NCI-H524 treated with DMSO at 0.1 percent for 48 hours (cell line): ENCODE results near the gene SRSF4.
"Not testable (repeated sequence)": the region's sequence is repeated elsewhere in the genome, so short reads cannot be mapped to it uniquely, and the experiment has no call there.

Source experiments
- DNase-seq: peaks from one replicate; lab custom pipeline; 2025; lab: John Stamatoyannopoulos, UW

SRSF4 gene

DNA sequence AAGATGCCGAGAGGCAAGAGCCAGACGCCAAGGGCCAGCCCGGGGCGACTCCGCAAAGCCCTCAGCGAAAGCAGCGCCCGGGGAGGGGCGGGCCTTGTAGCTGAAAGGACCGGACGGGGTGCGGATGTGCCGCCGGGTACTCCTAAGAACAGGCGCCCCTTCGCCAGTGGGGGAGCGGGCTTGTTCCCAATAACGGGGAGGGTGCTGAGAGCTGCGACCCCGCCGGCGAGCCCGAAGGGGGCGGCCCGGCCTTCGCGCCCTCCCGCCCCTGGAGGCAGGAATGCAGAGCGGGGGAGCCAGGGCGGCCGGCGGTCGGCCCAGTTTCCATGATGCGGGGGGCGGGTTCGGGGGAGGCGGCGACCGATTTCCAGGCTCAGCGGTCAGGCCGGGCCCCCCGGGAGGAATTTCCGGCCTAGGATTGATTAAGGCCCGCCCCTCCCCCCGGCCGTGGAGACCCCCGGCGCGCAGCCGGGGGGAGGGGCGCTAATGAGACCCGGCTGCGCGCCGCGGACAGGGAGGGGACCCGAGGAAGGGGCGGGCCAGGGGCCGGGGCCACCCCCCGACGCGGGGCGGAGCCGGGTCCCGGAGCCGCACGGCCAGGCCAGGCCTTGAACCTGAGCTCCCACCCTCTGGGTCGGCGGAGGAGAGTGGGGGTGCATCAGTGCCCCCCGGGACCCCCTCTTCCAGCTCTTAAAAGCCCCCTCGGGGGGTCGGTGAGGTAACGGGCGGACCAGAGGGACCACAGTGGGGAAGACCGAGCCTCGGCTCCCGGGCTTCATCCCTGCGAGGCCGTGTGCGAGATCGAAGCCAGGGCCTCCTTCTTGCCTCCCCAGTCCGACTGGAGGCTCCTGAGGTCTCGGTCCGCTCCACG lies 57.1 kb downstream of the SRSF4 start:
- DNase-seq, result no peak

DNA sequence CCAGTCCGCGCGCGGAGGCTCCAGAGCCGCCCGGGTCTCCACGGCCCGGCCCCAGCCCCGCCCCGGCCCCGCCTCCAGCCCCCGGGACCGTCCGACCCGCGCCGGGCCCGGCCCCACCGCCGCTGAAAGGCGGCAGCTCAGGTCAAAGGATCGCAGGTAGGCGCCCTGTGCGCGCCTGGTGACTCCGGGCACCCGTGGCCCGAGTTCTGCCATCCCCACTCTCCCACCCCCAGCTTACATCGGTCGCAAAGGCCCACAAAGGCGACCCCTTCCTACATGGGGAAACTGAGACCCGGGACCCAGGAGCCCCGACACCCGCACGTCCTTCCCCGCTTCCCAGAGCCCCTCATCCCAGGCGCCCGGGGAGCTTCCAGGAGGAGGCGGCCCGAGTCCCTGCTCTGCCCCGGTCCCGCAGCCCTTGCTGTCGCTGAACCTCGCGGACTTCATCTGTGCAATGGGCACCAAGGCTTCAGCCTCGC lies 57.8 kb downstream of the SRSF4 start, which contains the start of gene TMEM200B:
TSS of gene TMEM200B (minus strand) at position 17 of the 479 bp plus-strand sequence. CDS start 2,075 bp downstream, outside the sequence.
- no peak for DNase-seq

DNA sequence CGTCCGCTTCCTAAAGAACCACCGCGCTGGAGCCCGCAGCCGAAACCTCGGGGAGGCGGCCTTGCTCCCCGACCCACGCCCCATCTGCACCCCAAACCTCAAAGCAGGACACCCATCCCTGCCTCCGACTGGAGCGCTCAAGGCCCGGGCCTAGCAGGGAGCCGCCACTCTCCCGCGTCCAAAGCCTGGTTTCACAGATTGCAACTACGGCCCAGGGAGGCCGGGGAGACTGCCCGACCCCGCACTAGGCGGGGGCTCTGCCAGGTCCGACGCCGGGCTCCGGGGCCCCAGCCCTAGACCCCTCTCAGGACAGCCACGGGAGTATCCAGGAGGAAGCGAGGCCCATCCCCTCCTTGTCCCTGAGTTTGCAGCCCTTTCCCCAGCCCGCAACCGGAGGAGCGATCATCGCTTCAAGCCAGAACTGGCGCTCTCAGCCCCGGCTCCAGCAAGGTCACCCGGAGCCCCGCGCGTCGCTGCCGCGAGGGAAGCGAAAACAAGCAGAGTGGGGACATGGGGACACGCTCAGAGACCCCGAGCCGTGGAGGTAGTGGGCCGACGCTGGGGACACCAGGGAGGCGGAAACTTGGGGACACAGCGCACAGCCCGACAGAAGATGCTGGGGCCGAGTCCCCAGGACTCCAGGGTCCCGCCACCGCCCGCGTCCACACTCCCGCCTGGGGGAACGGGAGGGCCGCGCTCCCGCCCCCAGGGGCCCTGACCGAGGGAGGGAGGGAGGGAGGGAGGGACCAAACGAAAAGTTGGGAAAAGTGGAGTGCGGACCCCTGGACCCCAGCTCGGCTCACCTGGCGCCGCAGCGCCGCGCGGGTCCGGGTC lies 58.4 kb downstream of the SRSF4 start:
- DNase-seq, result no peak

DNA sequence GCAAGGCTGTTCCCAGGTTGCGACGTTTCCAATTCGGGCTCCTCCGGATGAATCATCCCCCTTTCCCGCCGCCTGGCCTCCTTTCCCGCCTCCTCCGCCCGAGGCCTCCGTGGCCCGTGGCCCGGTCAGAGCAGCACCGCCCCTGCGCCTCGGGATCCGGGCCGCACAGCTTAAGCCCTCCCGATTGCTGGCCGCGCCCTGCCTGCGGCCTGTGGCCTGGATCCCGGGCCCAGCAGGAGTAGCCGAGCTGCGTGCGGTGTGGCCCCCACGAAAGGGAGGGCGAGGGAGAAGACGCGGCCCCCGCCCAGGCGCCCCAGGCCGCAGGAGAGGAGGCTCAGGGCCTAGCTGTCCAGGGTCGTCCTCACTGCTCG lies 59.0 kb downstream of the SRSF4 start:
- no peak for DNase-seq

DNA sequence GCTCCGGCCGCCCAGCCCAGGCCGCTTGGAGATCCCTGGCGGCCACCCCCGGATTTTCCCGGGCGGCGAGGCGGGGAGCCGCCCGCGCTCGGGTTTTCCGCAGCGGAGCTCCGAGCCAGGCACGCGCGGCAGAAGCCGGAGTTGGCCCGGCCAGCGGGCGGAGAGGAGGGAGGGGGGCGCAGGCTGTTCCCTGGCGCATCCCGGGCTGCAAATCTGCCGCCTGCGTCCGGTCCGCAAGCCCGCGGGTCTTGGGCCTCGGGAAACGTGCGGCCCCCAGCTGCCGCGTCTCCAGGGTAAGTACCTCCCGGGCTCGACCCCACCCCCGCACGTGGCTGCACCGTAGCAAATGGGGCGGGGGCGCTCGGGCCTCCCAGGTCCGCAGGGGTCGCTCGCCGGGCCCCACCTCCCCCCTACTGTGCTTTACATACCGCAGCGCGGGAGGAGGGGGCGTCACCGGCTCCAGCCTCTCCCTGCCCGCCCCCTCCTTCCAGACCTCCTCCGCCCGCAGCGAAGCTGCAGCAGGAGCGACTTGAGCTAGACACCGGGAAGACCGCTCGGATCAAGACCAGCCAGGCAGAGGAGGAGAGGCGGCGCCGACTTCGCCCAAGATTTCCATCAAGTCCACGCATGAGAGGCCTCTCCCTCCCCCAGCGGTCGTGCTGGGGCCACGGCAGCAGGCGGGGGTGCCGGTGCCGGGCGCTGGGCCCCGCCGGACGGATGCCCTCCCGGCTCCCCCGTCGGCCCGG lies 59.6 kb downstream of the SRSF4 start:
- no peak for DNase-seq

DNA sequence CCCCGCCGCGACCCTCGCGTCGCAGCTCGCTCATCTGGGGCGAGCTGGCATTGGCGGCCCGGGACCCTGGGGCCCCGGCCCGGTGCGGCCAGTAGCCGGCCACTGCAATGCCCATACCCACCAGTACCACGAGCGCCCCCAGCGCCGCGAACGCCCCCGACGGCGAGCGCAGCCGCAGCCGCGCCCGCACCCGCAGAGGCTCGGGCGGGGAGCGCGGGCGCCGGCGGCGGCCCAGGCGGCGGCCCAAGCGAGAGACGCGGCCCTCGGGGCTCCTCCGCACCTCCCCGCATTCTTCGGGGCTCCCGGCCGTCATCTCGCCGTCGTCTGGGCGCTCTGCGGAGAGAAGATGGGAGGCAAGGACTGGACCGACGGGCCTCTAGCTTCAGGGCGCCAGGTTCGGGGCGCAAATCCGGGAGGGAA lies 60.2 kb downstream of the SRSF4 start:
- no peak for DNase-seq

DNA sequence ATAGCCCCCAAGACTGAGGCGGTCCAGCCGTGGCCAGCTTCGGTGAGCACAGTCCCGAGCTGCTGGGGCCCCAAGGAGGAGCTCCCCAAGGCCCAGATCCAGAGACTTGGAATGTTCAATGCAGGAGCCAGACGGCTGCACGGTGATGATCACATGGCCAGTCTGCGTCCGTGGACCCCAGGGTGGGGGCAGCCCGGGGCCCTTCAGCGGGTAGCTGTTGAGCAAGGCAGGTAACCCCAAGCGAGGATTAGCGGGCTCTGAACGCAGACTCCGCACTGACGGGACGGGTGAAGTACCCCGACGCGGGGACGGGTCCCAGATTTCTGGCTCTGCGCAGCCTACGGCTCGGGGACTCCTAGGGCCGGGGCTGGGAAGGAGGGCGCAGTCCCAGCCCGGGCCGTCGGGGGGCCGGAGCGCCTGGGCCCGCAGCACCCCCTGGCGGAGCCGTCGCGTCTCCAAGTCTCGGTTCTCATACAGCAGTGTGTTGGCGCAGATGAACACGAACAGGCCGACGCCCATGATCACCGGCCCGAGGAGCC lies 60.7 kb downstream of the SRSF4 start:
- no peak for DNase-seq

DNA sequence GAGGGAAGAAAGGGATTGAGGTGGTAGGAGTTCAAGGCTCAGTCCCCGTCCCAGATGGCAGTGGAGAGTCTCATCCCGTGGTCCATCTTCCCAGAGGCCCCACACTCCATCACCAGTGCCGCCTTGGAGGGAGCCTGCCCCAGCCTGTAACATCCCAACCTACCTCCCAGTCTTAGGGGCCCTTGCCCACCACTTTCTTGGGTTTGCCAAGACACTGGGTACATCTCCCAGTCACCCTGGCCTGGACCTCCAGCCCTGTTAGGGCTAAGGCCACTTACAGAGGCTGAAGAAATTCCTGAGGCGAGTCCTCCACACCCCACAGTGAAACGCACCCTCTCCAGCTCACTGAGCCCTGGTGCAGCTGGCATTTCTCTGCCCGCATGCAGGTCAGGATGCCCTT lies 61.3 kb downstream of the SRSF4 start:
- DNase-seq, result no peak

DNA sequence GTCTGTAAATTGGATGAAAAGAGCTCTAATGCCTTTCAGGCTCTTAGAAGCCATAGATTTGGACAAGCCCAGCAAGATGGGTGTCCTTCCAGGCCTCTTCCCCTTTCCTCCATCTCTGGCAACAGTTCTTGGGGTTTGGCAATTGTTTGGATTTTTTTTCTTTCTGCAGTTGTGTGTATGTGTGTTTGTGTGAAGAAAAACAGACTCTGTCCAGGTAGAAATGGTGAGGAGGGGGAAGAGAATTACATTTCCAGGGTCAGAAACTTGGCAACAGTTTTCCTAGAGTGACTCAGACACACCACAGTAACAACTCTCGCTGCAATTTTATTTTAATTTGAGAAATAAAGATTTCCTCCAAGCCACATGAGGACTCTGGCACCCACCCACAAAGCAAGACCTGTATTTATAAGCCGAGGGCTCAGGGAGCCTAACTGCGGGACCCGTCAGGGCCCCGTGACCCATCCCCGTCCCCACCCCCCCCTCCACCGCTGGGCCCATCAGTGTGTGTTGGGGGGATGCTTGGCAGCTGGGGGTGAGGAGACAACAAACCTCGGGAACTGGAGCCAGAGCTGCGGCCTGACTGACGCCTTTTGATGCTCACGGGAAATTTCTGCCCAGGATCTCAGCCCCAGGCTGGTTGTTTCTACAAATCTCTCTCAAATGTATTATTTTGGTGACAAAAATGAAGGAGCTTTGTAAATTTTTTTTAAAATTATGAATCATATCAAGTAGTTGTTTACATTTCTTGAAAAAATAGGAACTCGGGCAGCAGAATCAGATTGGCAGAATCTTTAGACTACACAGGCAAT lies 62.4 kb downstream of the SRSF4 start:
- DNase-seq, result no peak

DNA sequence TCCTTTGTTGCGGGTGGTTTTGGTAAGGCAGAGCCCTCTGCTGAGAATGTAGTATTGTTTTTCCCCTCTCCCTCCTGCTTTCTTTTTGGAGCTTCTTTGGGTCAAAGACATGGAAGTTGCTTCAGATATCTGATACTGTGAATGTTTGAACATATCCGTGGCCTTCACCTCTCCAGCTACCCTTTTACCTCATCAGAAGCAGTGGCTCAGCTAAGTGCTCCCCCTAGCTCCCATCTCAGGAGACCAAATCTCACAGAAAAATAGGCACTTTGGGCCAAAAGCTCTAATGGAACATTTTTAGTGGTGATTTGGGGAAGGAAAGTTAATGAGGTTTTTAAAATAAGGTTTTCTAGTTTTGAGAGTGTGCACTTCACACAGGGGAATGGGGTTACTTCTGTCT lies 64.3 kb downstream of the SRSF4 start:
- DNase-seq, result no peak

DNA sequence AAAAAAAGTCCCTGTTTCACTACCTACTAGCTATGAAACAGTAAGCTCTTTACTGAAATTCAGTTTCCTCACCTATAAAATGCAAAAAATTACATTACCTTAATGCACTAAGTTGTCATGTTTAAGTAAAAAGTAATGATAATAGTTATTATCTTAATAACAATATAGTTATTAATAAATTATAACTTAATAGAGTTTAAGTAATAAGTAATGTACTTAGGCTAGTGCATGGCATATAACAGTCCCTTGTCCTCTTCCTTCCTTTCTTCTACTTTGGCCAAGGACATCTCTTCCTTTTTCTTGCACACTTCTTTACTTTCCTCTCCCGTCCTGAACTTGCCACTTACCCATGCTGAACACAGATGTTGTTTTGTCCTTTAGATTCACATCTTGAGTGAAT lies 67.0 kb downstream of the SRSF4 start:
- no peak for DNase-seq

DNA sequence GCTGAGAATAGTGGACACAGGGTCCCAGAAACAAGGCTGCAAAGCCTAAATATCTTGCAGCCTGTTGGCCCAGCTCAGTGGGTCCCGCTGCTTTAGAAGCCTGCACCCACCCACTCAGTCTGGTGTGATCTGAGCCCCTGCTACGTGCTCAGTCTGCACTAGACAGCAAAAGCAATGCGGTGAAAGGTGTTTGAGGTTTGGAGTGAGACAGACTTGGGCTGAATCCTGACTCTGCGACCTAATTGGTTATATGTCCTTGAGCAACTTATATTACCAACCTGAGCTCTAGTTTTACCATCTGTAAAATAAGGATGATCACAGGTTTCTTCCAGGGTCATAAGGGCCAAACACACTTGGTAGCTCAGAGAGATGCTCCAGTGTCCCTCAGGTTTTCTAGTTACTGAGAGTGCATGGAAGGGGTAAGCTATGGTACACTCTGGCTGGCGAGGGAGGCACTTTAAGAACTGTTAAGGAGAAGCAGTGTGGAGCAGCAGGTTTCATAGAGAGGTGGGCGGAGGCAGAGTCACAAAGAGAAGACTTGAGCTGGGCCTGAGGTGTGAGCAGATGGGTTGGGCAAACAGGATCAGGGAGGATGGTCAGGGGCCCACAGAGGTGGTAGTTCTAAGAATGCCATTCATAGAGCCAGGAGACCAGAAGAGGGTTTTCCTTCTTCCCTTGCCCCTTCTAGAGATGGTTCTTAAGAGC lies 68.1 kb downstream of the SRSF4 start:
- DNase-seq, result no peak

DNA sequence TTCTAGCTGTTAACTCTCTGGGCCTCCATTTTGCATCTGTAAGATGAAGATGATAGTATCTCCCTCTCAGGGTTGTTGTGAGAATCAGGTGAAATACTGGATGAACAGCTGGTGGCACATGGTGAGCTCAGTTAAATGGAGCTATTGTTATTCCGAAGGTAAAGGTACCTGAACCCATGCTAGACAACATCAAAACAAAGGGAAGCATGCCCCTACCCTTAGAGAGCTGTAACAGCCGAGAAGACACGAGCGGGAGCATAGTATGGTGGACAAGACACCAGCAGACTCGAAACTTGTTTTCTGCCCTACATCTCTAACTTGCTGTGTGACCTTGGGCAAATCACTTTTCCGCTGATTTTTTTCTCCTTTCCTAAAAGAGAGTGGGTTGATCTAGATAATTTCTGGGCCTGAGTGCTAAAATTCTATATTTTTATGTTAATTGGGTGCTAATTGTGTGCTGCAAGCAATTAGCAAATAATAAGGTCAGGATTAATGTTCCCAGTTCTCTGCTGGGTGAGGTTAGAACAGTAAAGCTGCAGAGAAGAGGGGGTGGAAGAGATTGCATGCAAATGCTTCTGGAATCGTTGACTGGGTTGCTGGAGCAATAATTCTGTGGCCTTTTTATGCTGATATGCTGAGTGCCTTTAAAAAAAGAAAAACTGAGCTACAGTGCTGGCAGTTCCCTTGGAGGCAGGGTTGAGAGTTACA lies 68.8 kb downstream of the SRSF4 start:
- no peak for DNase-seq

DNA sequence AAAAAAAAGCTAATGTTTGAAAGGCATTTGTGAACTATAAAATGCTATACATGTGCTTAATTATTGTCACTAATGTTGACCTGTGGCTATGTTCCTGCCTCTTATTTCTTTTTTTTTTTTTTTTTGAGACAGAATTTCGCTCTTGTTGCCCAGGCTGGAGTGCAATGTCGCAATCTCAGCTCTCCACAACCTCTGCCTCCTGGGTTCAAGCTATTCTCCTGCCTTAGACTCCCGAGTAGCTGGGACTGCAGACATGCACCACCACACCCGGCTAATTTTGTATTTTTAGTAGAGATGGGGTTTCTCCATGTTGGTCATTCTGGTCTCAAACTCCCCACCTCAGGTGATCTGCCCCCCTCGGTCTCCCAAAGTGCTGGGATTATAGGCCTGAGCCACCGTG lies 73.7 kb downstream of the SRSF4 start:
- DNase-seq, result not testable (repeated sequence)

DNA sequence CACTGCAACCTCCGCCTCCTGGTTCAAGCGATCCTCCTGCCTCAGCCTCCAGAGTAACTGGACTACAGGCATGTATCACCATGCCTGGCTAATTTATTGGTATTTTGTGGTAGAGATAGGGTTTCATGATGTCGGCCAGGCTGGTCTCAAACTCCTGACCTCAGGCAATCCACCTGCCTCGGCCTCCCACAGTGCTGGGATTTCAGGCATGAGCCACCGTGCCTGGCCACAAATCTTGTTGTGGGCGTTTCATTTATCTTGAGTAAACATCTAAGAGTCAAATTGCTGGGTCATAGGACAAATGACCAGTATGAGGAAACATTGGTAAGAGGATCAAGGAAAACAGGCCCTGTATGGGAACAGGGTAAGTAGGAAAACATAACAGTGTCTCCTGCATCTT lies 75.9 kb downstream of the SRSF4 start:
- DNase-seq, result no peak

DNA sequence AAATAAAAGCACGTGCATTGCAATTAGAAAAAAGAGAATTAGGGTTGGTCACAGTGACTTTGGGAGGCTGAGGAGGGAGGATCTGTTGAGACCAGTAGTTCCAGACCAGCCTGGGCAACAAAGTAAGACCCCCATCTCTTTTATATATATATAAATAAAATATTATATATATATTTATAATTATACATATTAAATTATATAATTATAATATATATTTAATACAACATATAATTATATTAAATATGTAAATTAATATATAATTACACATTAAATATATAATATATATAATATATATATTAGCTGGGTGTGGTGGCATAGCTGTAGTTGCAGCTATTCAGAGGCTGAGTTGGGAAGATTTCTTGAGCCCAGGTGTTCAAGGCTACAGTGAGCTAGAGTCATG lies 81.2 kb downstream of the SRSF4 start:
- DNase-seq, result no peak

DNA sequence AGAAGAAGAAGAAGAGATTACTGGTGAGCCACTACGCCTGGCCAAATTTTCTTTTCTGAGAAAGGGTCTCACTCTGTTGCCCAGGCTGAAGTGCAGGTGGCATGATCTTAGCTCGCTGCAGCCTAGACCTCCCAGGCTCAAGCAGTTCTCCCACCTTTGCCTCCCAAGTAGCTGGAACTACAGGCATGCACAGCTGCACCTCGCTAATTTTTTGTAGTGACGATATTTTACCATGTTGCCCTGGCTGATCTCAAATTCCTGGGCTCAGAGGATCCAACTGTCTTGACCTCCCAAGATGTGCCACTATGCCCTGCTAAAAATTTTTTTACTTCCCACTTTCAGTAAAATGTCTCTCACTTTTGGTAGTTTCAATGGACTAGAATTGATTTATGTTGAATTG lies 82.4 kb downstream of the SRSF4 start:
- no peak for DNase-seq
